Adrenal gland (tissue), 12 donors: ENCODE results near the gene C17orf67. TPM values are rescaled to one million over a fixed set of nuclear protein-coding genes. Genes with fewer than 3 reads are reported as not detected.

Source experiments
- DNase-seq, 7 donors: peaks; one replicate each; pipeline ENCODE4 v3.0.0-alpha.2; 2019 to 2020
- H3K27ac ChIP-seq, 5 donors: fragments of 200-600 bp; sonication (generic) in 4 of 5; 1 replicate in 3 of 5; 2 replicates in 2 of 5; pipeline versions ENCODE4 v1.5.1 to v1.8.0; 2016 to 2020; ENCODE audit warnings: mild to moderate bottlenecking in 1 of 5
- H3K27me3 ChIP-seq: fragments of 200-600 bp; 2 replicates; pipeline ENCODE4 v1.8.0; 2021
- H3K36me3 ChIP-seq, 2 donors: fragments of 200-600 bp; replicated peaks in 1 of 2; 1 replicate in 1 of 2; 2 replicates in 1 of 2; pipeline versions ENCODE4 v1.5.1 to v1.8.0; 2018 to 2022
- H3K4me1 ChIP-seq, 2 donors: fragments of 200-600 bp; replicated peaks in 1 of 2; 1 replicate in 1 of 2; 2 replicates in 1 of 2; pipeline versions ENCODE4 v1.5.1 to v1.8.0; 2018 to 2021
- H3K4me3 ChIP-seq, 4 donors: fragments of 200-600 bp; sonication (generic) in 3 of 4; one replicate each; pipeline ENCODE4 v1.5.1; 2016 to 2018
- H3K9me3 ChIP-seq, 3 donors: fragments of 200-600 bp; sonication (generic) in 1 of 3; replicated peaks in 1 of 3; 1 replicate in 2 of 3; 2 replicates in 1 of 3; pipeline versions ENCODE4 v1.5.1 to v1.8.0; 2016 to 2021
- CTCF ChIP-seq, 6 experiments: fragments of 450-650 bp in 4 of 6; fragments of 200-600 bp in 2 of 6; sonication (generic) in 1 of 6; IDR thresholded peaks; 1 replicate in 5 of 6; 2 replicates in 1 of 6; pipeline versions ENCODE4 v1.5.1 to v1.8.0; 2016 to 2021; ENCODE audit warnings: antibody characterized with exemption in 6 of 6, mild to moderate bottlenecking in 2 of 6, moderate library complexity in 1 of 6
- POLR2A ChIP-seq, 2 donors: fragments of 450-650 bp; IDR thresholded peaks; one replicate each; pipeline ENCODE4 v1.6.1; 2017; ENCODE audit warnings: antibody characterized with exemption in 2 of 2, mild to moderate bottlenecking in 2 of 2, moderate library complexity in 1 of 2
- WGBS, 4 donors: extraction: QIAGEN DNeasy Blood & Tissue Kit in 2 of 4; methylation state at CpG; one replicate each; pipeline versions ENCODE4 v1.1.5 to v1.1.7; 2013 to 2017; 5-methylcytosine and 5-hydroxymethylcytosine counted together
- intact Hi-C, 2 donors: fragments of 100-400 bp; cut with DNase I; formaldehyde crosslinking; loops; one replicate each; pipeline versions ENCODE4 v1.14.1 to v1.15.0; 2022 to 2023
- polyA plus RNA-seq, 3 donors: library from polyadenylated mRNA; stranded (reverse); fragments of 200-250 nt in 2 of 3; fragments of 350-450 nt in 1 of 3; fragmentation: Illumina TruSeq in 1 of 3; extraction: RNeasy Lipid Tissue Mini Kit (QIAGEN cat#74804) in 1 of 3; gene quantifications; one replicate each; pipeline ENCODE4 v1.2.3, GENCODE V29; 2013 to 2014
- total RNA-seq, 9 donors: library from RNA; depleted of rRNA in 4 of 9; stranded (reverse); fragments of >200 nt in 4 of 9; fragments of 120-200 nt in 1 of 9; fragmentation: NEBNext Ultra II Directional in 1 of 9; extraction: Animal tissue kit (Norgen Biotek cat#: 25700) in 1 of 9; gene quantifications; one replicate each; pipeline versions ENCODE4 v1.1.0 to v1.2.4, GENCODE V29; 2013 to 2023
- donor health status: healthy with polysubstance abuse.
- donor health status: Bipolar disorder and iron deficiency.
- donor health status: DM: yes; HTN: yes; CAD: no.
- donor health status: DM: no; HTN: no; CAD: no.
- donor health status: DM: no; HTN: no; CAD: no.
- donor health status: DM: yes; HTN: yes; CAD: no.

Gene C17orf67
- total and polyA plus RNA-seq, 12 donors = 0.29 to 3.3 (median 0.57) TPM; not detected in 2

DNA sequence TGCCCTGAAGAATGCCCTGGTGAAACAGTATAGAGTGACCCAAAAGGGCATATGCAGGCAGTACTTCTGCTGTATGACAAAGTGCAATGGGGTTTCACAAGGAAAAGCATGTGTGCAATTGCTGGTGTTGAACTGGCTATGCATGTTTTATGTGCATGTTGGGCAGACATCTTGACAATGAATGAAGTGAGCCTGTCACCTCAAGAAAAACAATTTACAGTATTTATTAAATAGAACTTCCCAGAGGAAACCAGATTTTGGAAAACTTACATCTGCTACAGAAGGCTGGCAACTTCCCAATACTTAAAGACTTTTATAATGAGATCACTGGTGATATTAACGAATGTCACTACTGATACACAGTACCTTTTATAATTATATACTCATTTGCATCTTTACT lies 30.6 kb downstream of the C17orf67 start:
- no peaks in the 10 kb centered on the region for H3K9me3 ChIP-seq
- TF ChIP-seq CTCF (IDR thresholded peaks at IDR 0.05) (no peak), POLR2A (IDR thresholded peaks at IDR 0.05) (no peak)
- no peak overlapping the region for H3K4me3 ChIP-seq
- 73 to 84% (median 79%) methylated on average over 1 of the region's 1 CpG for WGBS, 4 donors
- no peak overlapping the region for H3K27ac ChIP-seq
- H3K36me3 ChIP-seq = no peaks in the 10 kb centered on the region
- no peak for DNase-seq
- intact Hi-C loops = no loop called here
- no peaks in the 10 kb centered on the region for H3K27me3 ChIP-seq
- H3K4me1 ChIP-seq = no peaks in the 10 kb centered on the region

GRCh38 chr17:56801459-56802178 lies 32.1 kb downstream of the C17orf67 start:
- DNase-seq = no peak
- WGBS, 4 donors = 78 to 84% (median 81%) methylated on average over 4 of the region's 4 CpGs
- Histone ChIP-seq H3K27ac (no peak overlapping the region), H3K27me3 (no peaks in the 10 kb centered on the region), H3K9me3 (no peaks in the 10 kb centered on the region), H3K36me3 (no peaks in the 10 kb centered on the region), H3K4me1 (no peaks in the 10 kb centered on the region), H3K4me3 (no peak overlapping the region)
- intact Hi-C loops = no loop called here
- TF ChIP-seq POLR2A (IDR thresholded peaks at IDR 0.05) (no peak), CTCF (IDR thresholded peaks at IDR 0.05) (no peak)

GRCh38 chr17:56798916-56799315 lies 34.8 kb downstream of the C17orf67 start:
- Histone ChIP-seq H3K4me1 (no peaks in the 10 kb centered on the region), H3K27ac (no peak overlapping the region), H3K36me3 (no peaks in the 10 kb centered on the region), H3K27me3 (no peaks in the 10 kb centered on the region), H3K4me3 (no peak overlapping the region), H3K9me3 (no peaks in the 10 kb centered on the region)
- no peak for DNase-seq
- intact Hi-C loops = no loop called here
- 44 to 60% (median 49%) methylated on average over 4 of the region's 4 CpGs for WGBS, 4 donors
- TF ChIP-seq POLR2A (IDR thresholded peaks at IDR 0.05) = no peak
- no peak for TF ChIP-seq CTCF (IDR thresholded peaks at IDR 0.05)

GRCh38 chr17:56796536-56796935 lies 37.2 kb downstream of the C17orf67 start:
- no peaks in the 10 kb centered on the region for H3K9me3 ChIP-seq
- DNase-seq = no peak
- no peaks in the 10 kb centered on the region for H3K36me3 ChIP-seq
- no peak overlapping the region for H3K4me3 ChIP-seq
- no peak overlapping the region for H3K27ac ChIP-seq
- intact Hi-C loops = no loop called here
- TF ChIP-seq POLR2A (IDR thresholded peaks at IDR 0.05) (no peak), CTCF (IDR thresholded peaks at IDR 0.05) (no peak)
- 82 to 89% (median 85%) methylated on average over 8 of the region's 8 CpGs for WGBS, 4 donors
- no peaks in the 10 kb centered on the region for H3K27me3 ChIP-seq
- no peaks in the 10 kb centered on the region for H3K4me1 ChIP-seq
